NCI-H345 treated with DMSO at 0.1 percent for 48 hours (cell line): Measurements from ENCODE around the gene MRGPRD.
A peak's percentile ranks its signal among the peaks of the same experiment; 100 is the strongest.

Experiments used
- DNase-seq: peaks from one replicate; lab custom pipeline; 2025; ENCODE audit not compliant: unreplicated experiment; lab: John Stamatoyannopoulos, UW

Gene MRGPRD

GRCh38 chr11:68933605-68934320 lies 47.0 kb downstream of the MRGPRD start:
- peak; percentile 77 for DNase-seq

- DNase-seq: no peak
Measured at GRCh38 chr11:68932933-68933577, 47.7 kb downstream of the MRGPRD start.

- DNase-seq: no peak
Measured at GRCh38 chr11:68932358-68932757, 48.4 kb downstream of the MRGPRD start.

GRCh38 chr11:68931911-68932310 lies 48.9 kb downstream of the MRGPRD start:
- no peak for DNase-seq

- no peak for DNase-seq
Measured at GRCh38 chr11:68930991-68931855, 49.6 kb downstream of the MRGPRD start.
